K562 (cell line): ENCODE measurements around the gene XPNPEP1.

Experiments used
- CTCF ChIP-seq, 3 experiments: IDR thresholded peaks in 2 of 3; conservative IDR thresholded peaks in 1 of 3; 2 replicates each; pipeline ENCODE4 v1.5.1; 2011 to 2012; ENCODE audit warnings: low read length in 3 of 3, mild to moderate bottlenecking in 3 of 3, control low read depth in 2 of 3, improper control_type of control experiment in 1 of 3, inconsistent platforms in 1 of 3, low read depth in 1 of 3, mixed read lengths in 1 of 3, moderate library complexity in 1 of 3; ENCODE audit not compliant: insufficient read depth in 2 of 3
- MYNN ChIP-seq, 2 experiments: sonication (generic); formaldehyde crosslinking in 1 of 2; IDR thresholded peaks; 2 replicates each; pipeline versions ENCODE4 v1.5.0 to v1.6.1; 2016 to 2020; ENCODE audit warnings: antibody characterized with exemption in 1 of 2, missing genetic modification reagents in 1 of 2

GRCh38 chr10:109934958-109935793 lies 11.9 kb upstream of the XPNPEP1 start:
- TF ChIP-seq MYNN (IDR thresholded peaks at IDR 0.05), result no peak
- no peak for TF ChIP-seq MYNN (CRISPR knock-in tag; IDR thresholded peaks at IDR 0.05)
- TF ChIP-seq CTCF (IDR thresholded peaks at IDR 0.05 in 2 of 3, conservative IDR thresholded peaks at IDR 0.05 in 1 of 3; ENCODE audit: insufficient read depth in 2 of 3, low read depth in 1 of 3, low read length in 3 of 3), result no peak
